ENCODE results near the gene TMBIM4. TPM values are rescaled to one million over a fixed set of nuclear protein-coding genes. Genes with fewer than 3 reads are reported as not detected.
A peak's percentile ranks its signal among the peaks of the same experiment; 100 is the strongest.

The TMBIM4 gene
- total and polyA plus RNA-seq, 10 of the 15 experiments (the other 5 are each of a cell fraction or from before 2014, with no cell fraction given): 38.8 to 341 (median 82.8) TPM

GRCh38 chr12:66087365-66087943, 82.3 kb downstream of the TMBIM4 start:
- H3K4me1 ChIP-seq (ENCODE audit: control insufficient read depth, insufficient read depth, low read length): no peaks in the 10 kb centered on the region
- peak overlapping the region; percentile 64 for H2AFZ ChIP-seq (ENCODE audit: control insufficient read depth, low read depth, low read length)
- no peak overlapping the region; the same call in 1 of the 2 replicates for H3K4me2 ChIP-seq (ENCODE audit: control insufficient read depth, insufficient read depth)
- H3K4me3 ChIP-seq: no peak overlapping the region
- intact Hi-C loops (cut with micrococcal nuclease; ENCODE audit: unreplicated experiment): loop anchor here (1.0 to 10.0 kb wide), 7 partner anchors 103 to 780 kb away; no protein-coding TSS in a partner anchor
- no peak overlapping the region for H3K9ac ChIP-seq (ENCODE audit: control insufficient read depth, insufficient read depth, low read length)
- 19% methylated on average over 10 of the region's 10 CpGs for WGBS (ENCODE audit: insufficient coverage, insufficient replicate concordance, low lambda C conversion rate, missing lambda C conversion rate)
- in situ Hi-C loops (cut with MboI): loop anchor here (5.0 kb wide), 1 partner anchor 485 kb away; no protein-coding TSS in a partner anchor
- H3K36me3 ChIP-seq (ENCODE audit: control insufficient read depth in 2 of 2, insufficient read depth in 2 of 2, low read length in 1 of 2): no peaks in the 10 kb centered on the region
- H3K9me3 ChIP-seq (replicated peaks; ENCODE audit: control insufficient read depth, insufficient read depth, low read length): peaks cover 3% of the 10 kb centered on the region; the same call in 2 of the 3 replicates
- H3K27ac ChIP-seq (ENCODE audit: control insufficient read depth, insufficient read depth): peak overlapping the region; percentile 28; the same call in 1 of the 2 replicates
- DNase-seq (ENCODE audit: low read depth, low spot score) (no peak), ATAC-seq (peak; percentile 95), FAIRE-seq (peak; percentile 80)
- ChIA-PET CTCF (interaction anchor here (0.6 to 4.8 kb wide), 25 partner anchors 10 to 781 kb away, joined by 3 to 38 read pairs (median 3); no protein-coding TSS in a partner anchor), SMC1A (ENCODE audit: uncharacterized antibody, unreplicated experiment) (interaction anchor here (0.9 to 4.5 kb wide), 16 partner anchors 11 to 531 kb away, joined by 3 to 16 read pairs (median 4); no protein-coding TSS in a partner anchor), RAD21 (ENCODE audit: unreplicated experiment) (interaction anchor here (0.7 to 4.9 kb wide), 16 partner anchors 11 to 1210 kb away, joined by 3 to 41 read pairs (median 4); no protein-coding TSS in a partner anchor), POLR2A (interaction anchor here (0.7 to 1.0 kb wide), 3 partner anchors 75 to 441 kb away, joined by 3 to 8 read pairs (median 4); no protein-coding TSS in a partner anchor)
- BruUV-seq (replicated peaks): no TSS peak
- no peaks in the 10 kb centered on the region for H3K27me3 ChIP-seq (replicated peaks in 1 of 2; ENCODE audit: control insufficient read depth in 2 of 2, insufficient read depth in 2 of 2, low read length in 1 of 2)
- no peaks in the 10 kb centered on the region for H3K79me2 ChIP-seq (ENCODE audit: control insufficient read depth, insufficient read depth, low read length)
- H4K20me1 ChIP-seq (ENCODE audit: control insufficient read depth, insufficient read depth): no peaks in the 10 kb centered on the region
- TF ChIP-seq USF1 (IDR thresholded peaks at IDR 0.05; ENCODE audit: borderline replicate concordance, extremely low read length, insufficient read depth, low read depth, low read length) (no peak), PML (IDR thresholded peaks at IDR 0.05; ENCODE audit: low read length) (no peak), SMC3 (IDR thresholded peaks at IDR 0.05; ENCODE audit: borderline replicate concordance, low read length) (peak; percentile 96), CBX3 (IDR thresholded peaks at IDR 0.05; ENCODE audit: borderline replicate concordance, low read depth) (no peak), JUND (IDR thresholded peaks at IDR 0.05; ENCODE audit: low read depth, low read length) (no peak), RCOR1 (conservative IDR thresholded peaks at IDR 0.05; ENCODE audit: low read depth, low read length) (no peak), CREB1 (IDR thresholded peaks at IDR 0.05; ENCODE audit: low read depth) (no peak), EGR1 (IDR thresholded peaks at IDR 0.05; ENCODE audit: borderline replicate concordance in 1 of 2, low read depth in 2 of 2, low read length in 2 of 2) (no peak), ZBTB33 (IDR thresholded peaks at IDR 0.05) (no peak), E2F4 (IDR thresholded peaks at IDR 0.05; ENCODE audit: low read depth, low read length) (no peak), YY1 (IDR thresholded peaks at IDR 0.05; ENCODE audit: low read depth, low read length) (peak; percentile 83), SRF (IDR thresholded peaks at IDR 0.05; ENCODE audit: low read depth in 2 of 2, low read length in 2 of 2) (no peak), SKIL (IDR thresholded peaks at IDR 0.05; ENCODE audit: low read depth, poor library complexity, severe bottlenecking) (peak; percentile 61), KDM1A (IDR thresholded peaks at IDR 0.05; ENCODE audit: borderline replicate concordance) (no peak), SIX5 (IDR thresholded peaks at IDR 0.05; ENCODE audit: low read depth, low read length, severe bottlenecking) (no peak), PAX5 (IDR thresholded peaks at IDR 0.05; ENCODE audit: borderline replicate concordance, low read depth, low read length) (no peak)

Measured in GM12878 (cell line).